ENCODE results near the gene WDR90.
"Not testable (repeated sequence)": the region's sequence is repeated elsewhere in the genome, so short reads cannot be mapped to it uniquely, and the experiment has no call there.

Gene WDR90

GRCh38 chr16:677316-678190, 28.4 kb downstream of the WDR90 start:
- DNase-seq, result no peak

GRCh38 chr16:678209-678857, 29.2 kb downstream of the WDR90 start:
- DNase-seq, result no peak

- peak; percentile 67 for DNase-seq
Observed at GRCh38 chr16:678858-679813, 30.0 kb downstream of the WDR90 start.

- peak; percentile 94 for DNase-seq
Observed at GRCh38 chr16:679814-680624, 30.9 kb downstream of the WDR90 start, which contains the start of gene STUB1. TSS of gene STUB1 (plus strand) at chr16:680410. CDS start at chr16:680526, 116 bp downstream.

GRCh38 chr16:680625-680945, 31.4 kb downstream of the WDR90 start:
- DNase-seq, result no peak

GRCh38 chr16:680967-681745, 32.0 kb downstream of the WDR90 start:
- DNase-seq, result peak; percentile 39

GRCh38 chr16:681746-682427, 32.7 kb downstream of the WDR90 start:
- DNase-seq, result no peak

GRCh38 chr16:682493-683395, 33.6 kb downstream of the WDR90 start:
- DNase-seq, result no peak

GRCh38 chr16:683396-684070, 34.4 kb downstream of the WDR90 start:
- no peak for DNase-seq

GRCh38 chr16:684071-684794, 35.1 kb downstream of the WDR90 start, which contains the start of gene JMJD8:
TSS of gene JMJD8 (minus strand) at chr16:684334. CDS start at chr16:684319, 15 bp downstream.
- DNase-seq, result peak; percentile 98

- DNase-seq, result no peak
Observed at GRCh38 chr16:684961-685696, 36.0 kb downstream of the WDR90 start.

- DNase-seq, result no peak
Observed at GRCh38 chr16:685967-686366, 36.8 kb downstream of the WDR90 start.

- DNase-seq, result no peak
Observed at GRCh38 chr16:686459-687260, 37.5 kb downstream of the WDR90 start.

GRCh38 chr16:687499-687898, 38.3 kb downstream of the WDR90 start:
- no peak for DNase-seq

- DNase-seq, result no peak
Observed at GRCh38 chr16:689175-689897, 40.2 kb downstream of the WDR90 start.

GRCh38 chr16:691242-691641, 42.1 kb downstream of the WDR90 start:
- DNase-seq, result not testable (repeated sequence)
